ENCODE data around the gene NIM1K.
A peak's percentile ranks its signal among the peaks of the same experiment; 100 is the strongest.

NIM1K gene

GRCh38 chr5:43236653-43237355 is 44.8 kb downstream of the NIM1K start:
- no peak overlapping the region for H3K4me3 ChIP-seq (ENCODE audit: low read depth, low read length)
- TF ChIP-seq CTCF (IDR thresholded peaks at IDR 0.05; ENCODE audit: borderline replicate concordance, insufficient read depth, low read depth, low read length): no peak

- no peak for TF ChIP-seq CTCF (IDR thresholded peaks at IDR 0.05; ENCODE audit: borderline replicate concordance, insufficient read depth, low read depth, low read length)
- H3K4me3 ChIP-seq (ENCODE audit: low read depth, low read length): no peak overlapping the region
Measured at GRCh38 chr5:43242196-43242595, 50.2 kb downstream of the NIM1K start.

- no peak overlapping the region for H3K4me3 ChIP-seq (ENCODE audit: low read depth, low read length)
- no peak for TF ChIP-seq CTCF (IDR thresholded peaks at IDR 0.05; ENCODE audit: borderline replicate concordance, insufficient read depth, low read depth, low read length)
Measured at GRCh38 chr5:43243270-43243669, 51.2 kb downstream of the NIM1K start.

- peak overlapping the region; percentile 1 for H3K4me3 ChIP-seq (ENCODE audit: low read depth, low read length)
- no peak for TF ChIP-seq CTCF (IDR thresholded peaks at IDR 0.05; ENCODE audit: borderline replicate concordance, insufficient read depth, low read depth, low read length)
Measured at GRCh38 chr5:43244823-43245565, 53.0 kb downstream of the NIM1K start.

- TF ChIP-seq CTCF (IDR thresholded peaks at IDR 0.05; ENCODE audit: borderline replicate concordance, insufficient read depth, low read depth, low read length): no peak
- peak overlapping the region; percentile 1 for H3K4me3 ChIP-seq (ENCODE audit: low read depth, low read length)
Measured at GRCh38 chr5:43245724-43246385, 53.8 kb downstream of the NIM1K start.

- TF ChIP-seq CTCF (IDR thresholded peaks at IDR 0.05; ENCODE audit: borderline replicate concordance, insufficient read depth, low read depth, low read length): no peak
- no peak overlapping the region for H3K4me3 ChIP-seq (ENCODE audit: low read depth, low read length)
Measured at GRCh38 chr5:43251754-43252153, 59.7 kb downstream of the NIM1K start.

Data from GM12875 (cell line).